ENCODE data around the gene GTPBP2.

GTPBP2 gene

DNA sequence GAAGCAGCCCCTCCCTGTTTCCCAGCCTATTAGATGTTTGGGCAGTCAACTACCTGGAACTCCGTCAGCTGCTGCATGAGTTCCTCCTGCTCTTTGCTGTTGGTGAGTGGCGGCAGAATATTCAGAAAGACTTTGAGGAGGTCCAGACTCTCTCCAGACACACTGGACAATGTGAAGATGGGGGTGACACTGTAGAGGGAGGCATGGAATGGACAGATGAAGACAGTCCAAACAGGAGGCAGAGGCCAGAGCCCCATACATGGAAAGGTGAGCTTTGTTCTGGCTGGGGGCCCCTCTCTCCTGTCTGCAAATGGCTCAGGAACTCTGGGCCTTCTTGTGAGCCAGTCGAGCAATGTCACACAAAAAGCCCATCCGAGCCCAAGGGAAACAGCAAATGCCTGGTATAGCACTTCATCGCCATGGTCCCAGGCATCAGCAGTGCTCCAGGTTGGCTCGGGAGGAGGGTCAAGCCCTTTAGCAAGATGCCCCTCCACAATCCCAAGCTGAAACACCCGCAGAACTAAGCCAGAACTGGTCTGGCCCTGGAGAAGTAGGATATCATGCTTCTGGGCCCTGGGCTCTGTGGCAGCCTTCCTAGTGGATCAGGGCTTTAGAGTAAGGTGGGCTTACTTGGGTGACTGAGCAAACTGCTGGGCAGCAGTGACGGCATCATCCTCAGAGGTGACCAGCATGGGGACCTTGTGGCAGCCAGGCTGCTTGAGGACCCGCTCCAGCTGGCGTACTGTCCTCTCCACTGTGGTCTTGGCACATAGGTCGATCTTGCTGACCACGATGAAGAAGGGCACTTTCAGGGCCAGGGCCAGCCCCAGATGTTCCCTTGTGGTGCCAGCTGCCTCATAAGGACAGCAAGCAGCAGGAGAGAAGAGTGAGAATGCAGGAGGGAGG, 4.9 kb downstream of the GTPBP2 start:
- no peak for DNase-seq (ENCODE audit: low spot score)
- in situ Hi-C loops (cut with MboI; ENCODE audit: low pct_unique_long_range_greater_than_20kb, low sequenced_read_pairs, unreplicated experiment): no loop called here
- TF ChIP-seq, protein P1, sequence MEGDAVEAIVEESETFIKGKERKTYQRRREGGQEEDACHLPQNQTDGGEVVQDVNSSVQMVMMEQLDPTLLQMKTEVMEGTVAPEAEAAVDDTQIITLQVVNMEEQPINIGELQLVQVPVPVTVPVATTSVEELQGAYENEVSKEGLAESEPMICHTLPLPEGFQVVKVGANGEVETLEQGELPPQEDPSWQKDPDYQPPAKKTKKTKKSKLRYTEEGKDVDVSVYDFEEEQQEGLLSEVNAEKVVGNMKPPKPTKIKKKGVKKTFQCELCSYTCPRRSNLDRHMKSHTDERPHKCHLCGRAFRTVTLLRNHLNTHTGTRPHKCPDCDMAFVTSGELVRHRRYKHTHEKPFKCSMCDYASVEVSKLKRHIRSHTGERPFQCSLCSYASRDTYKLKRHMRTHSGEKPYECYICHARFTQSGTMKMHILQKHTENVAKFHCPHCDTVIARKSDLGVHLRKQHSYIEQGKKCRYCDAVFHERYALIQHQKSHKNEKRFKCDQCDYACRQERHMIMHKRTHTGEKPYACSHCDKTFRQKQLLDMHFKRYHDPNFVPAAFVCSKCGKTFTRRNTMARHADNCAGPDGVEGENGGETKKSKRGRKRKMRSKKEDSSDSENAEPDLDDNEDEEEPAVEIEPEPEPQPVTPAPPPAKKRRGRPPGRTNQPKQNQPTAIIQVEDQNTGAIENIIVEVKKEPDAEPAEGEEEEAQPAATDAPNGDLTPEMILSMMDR (IDR thresholded peaks at IDR 0.05; ENCODE audit: extremely low read depth, insufficient read depth, missing control alignments): no peak

DNA sequence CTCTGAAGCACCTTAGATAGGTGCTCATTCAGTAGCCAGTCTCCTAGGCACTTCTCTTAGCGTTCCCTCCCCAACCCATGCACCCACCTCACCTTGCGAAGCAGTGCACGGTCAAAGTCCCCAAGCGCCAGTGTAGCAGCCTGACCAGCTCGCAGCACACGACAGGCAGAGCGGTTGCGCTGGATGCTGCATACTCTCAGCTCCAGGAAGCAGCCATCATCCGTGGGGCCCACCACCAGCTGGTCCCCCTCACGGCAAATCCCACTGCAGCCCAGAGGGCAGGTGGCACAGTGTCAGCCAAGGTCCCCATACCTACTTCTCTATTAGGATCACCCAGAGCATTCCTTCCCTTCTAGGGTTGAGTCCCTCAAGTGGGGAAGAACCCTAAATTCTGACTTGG, 6.5 kb downstream of the GTPBP2 start:
- in situ Hi-C loops (cut with MboI; ENCODE audit: low pct_unique_long_range_greater_than_20kb, low sequenced_read_pairs, unreplicated experiment): no loop called here
- TF ChIP-seq, protein P1 (IDR thresholded peaks at IDR 0.05; ENCODE audit: extremely low read depth, insufficient read depth, missing control alignments): no peak
- no peak for DNase-seq (ENCODE audit: low spot score)

DNA sequence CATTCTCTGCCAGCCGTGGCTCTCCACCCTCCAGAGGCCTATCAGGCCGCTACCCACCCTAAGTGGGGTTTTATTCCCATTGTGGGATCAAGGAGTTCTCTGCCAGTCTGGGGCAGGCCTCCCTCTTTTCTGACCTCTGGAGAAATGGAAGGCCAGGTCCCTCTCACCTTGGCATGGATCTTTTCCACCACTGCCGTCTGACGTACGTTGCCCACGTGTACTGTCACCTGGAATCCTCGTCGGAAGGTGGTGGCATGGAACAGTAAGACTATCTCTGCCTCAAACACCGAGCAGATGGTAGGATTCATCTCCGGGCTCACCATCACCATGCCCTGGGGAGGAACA, 7.3 kb downstream of the GTPBP2 start:
- DNase-seq (ENCODE audit: low spot score): no peak
- TF ChIP-seq, protein P1 (IDR thresholded peaks at IDR 0.05; ENCODE audit: extremely low read depth, insufficient read depth, missing control alignments): no peak
- in situ Hi-C loops (cut with MboI; ENCODE audit: low pct_unique_long_range_greater_than_20kb, low sequenced_read_pairs, unreplicated experiment): no loop called here

DNA sequence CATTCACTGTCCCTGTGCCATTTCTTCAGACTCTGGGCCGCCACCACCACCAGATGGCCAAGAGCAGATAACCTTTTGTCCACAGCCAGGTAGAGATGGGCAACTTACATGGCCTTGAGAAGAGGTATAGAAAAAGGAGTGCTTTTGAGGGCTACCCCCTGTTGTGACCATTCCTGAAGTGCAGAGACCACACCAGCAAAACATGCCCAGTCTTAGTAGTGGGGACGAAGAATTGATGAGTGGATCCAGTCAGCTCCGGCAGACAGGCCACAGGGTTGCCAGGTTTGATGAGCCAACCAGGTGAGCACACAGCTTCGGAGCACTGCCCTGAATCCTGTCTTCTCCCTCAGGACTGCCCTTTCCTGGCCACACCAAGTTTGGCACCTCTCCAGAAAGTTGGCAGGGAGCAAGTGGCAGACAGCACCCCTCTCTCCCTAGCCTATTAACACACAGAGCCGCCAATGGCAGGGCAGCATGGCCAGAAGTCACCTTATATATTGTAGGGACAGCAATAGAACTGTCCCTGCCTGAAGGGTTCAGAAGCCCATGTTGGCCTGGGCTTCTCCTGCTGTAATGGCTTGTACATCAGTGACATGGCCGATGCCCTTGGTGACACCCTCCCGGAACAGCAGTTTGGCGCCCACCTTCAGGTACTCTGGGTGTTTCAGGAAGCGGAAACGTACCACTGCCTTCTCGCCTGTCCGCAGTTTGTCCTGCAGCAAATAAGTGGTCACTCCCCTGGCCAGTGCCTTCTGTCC, 7.8 kb downstream of the GTPBP2 start:
- in situ Hi-C loops (cut with MboI; ENCODE audit: low pct_unique_long_range_greater_than_20kb, low sequenced_read_pairs, unreplicated experiment): no loop called here
- TF ChIP-seq, protein P1 (IDR thresholded peaks at IDR 0.05; ENCODE audit: extremely low read depth, insufficient read depth, missing control alignments): no peak
- DNase-seq (ENCODE audit: low spot score): no peak

DNA sequence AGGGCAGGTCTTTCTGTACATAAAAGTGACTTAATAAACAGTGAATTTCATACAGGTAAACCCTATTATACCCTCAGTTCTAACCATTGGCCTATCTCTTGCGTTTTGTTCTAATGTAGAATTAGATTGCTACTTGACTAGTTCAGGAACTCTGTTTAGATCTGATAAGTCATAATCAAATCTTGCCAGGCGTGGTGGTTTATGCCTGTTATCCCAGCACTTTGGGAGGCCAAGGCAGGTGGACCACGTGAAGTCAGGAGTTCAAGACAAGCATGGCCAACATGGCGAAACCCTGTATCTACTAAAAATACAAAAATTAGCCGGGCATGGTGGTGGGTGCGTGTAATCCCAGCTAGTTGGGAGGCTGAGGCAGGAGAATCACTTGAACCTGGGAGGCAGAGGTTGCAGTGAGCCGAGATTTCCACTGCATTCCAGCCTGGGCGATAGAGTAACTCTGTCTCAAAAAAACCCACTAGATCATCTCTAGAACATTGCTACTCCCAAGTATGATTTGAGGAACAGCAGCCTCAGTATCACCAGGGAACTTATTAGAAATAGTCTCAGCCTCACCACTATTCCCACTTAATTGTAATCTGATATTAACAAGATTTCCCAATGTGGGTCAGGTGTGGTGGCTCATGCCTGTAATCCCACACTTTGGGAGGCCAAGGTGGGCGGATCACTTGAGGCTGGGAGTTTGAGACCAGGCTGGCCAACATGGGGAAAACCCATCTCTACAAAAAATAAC, 12.2 kb downstream of the GTPBP2 start:
- DNase-seq (ENCODE audit: low spot score): no peak
- TF ChIP-seq, protein P1 (IDR thresholded peaks at IDR 0.05; ENCODE audit: extremely low read depth, insufficient read depth, missing control alignments): no peak
- in situ Hi-C loops (cut with MboI; ENCODE audit: low pct_unique_long_range_greater_than_20kb, low sequenced_read_pairs, unreplicated experiment): no loop called here

DNA sequence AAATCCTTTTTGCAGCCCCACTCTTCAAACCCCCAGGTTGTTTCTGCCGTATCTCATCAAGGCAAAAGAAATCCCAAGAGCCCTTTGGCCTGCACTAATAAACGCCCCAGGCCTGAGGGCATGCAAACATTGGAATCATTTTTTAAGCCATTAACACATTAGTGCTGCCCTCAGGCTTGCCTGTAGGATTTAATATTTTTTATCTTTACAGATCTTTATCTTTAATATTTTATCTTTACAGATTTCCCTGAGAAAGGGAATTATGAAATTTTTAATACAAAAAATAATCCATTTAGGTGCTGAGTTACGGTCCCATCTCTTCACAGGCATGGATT, 14.7 kb downstream of the GTPBP2 start:
- in situ Hi-C loops (cut with MboI; ENCODE audit: low pct_unique_long_range_greater_than_20kb, low sequenced_read_pairs, unreplicated experiment): no loop called here

More for the DNA sequence above, 14.7 kb downstream of the GTPBP2 start:
- no peak for DNase-seq (ENCODE audit: low spot score)
- TF ChIP-seq, protein P1 (IDR thresholded peaks at IDR 0.05; ENCODE audit: extremely low read depth, insufficient read depth, missing control alignments): no peak
